HG03558 (cell line): ENCODE measurements around the gene NLRP14.

Experiments used
- ATAC-seq: cut with Tn5 transposase; IDR thresholded peaks from one replicate; pipeline ENCODE4 v1.9.1; 2021; ENCODE audit warnings: moderate number of reproducible peaks; ENCODE audit not compliant: unreplicated experiment; ENCODE audit errors: extremely low read depth

NLRP14 gene

GRCh38 chr11:7046474-7047175, 26.3 kb downstream of the NLRP14 start:
- ATAC-seq, result no peak

- no peak for ATAC-seq
Observed at GRCh38 chr11:7050191-7050590, 29.9 kb downstream of the NLRP14 start.

- ATAC-seq, result no peak
Observed at GRCh38 chr11:7056828-7057513, 36.7 kb downstream of the NLRP14 start.

GRCh38 chr11:7057641-7058040, 37.4 kb downstream of the NLRP14 start:
- ATAC-seq, result no peak

- no peak for ATAC-seq
Observed at GRCh38 chr11:7060868-7061267, 40.6 kb downstream of the NLRP14 start.

- no peak for ATAC-seq
Observed at GRCh38 chr11:7062534-7062933, 42.3 kb downstream of the NLRP14 start.

GRCh38 chr11:7072401-7073028, 52.2 kb downstream of the NLRP14 start:
- no peak for ATAC-seq

- no peak for ATAC-seq
Observed at GRCh38 chr11:7077101-7077500, 56.8 kb downstream of the NLRP14 start.

GRCh38 chr11:7079545-7080135, 59.4 kb downstream of the NLRP14 start:
- no peak for ATAC-seq

GRCh38 chr11:7080900-7081299, 60.6 kb downstream of the NLRP14 start:
- no peak for ATAC-seq

- ATAC-seq, result no peak
Observed at GRCh38 chr11:7081441-7081840, 61.2 kb downstream of the NLRP14 start.

GRCh38 chr11:7088921-7089320, 68.6 kb downstream of the NLRP14 start, which contains the start of gene RBMXL2:
RBMXL2 (plus strand) TSS chr11:7088998; CDS start chr11:7089121, 123 bp downstream.
- no peak for ATAC-seq

- ATAC-seq, result no peak
Observed at GRCh38 chr11:7089328-7090251, 69.3 kb downstream of the NLRP14 start.

- no peak for ATAC-seq
Observed at GRCh38 chr11:7098235-7098832, 78.1 kb downstream of the NLRP14 start.

- ATAC-seq, result no peak
Observed at GRCh38 chr11:7115780-7116179, 95.5 kb downstream of the NLRP14 start.

- ATAC-seq, result no peak
Observed at GRCh38 chr11:7116370-7116769, 96.1 kb downstream of the NLRP14 start.
